LNCAP (cell line): ENCODE results near the gene SCN4A.

Experiments
- TF ChIP-seq, protein P1 (sequence below): fragments of 450-650 bp; IDR thresholded peaks from 2 replicates; pipeline ENCODE4 v1.5.1; 2017; ENCODE audit warnings: mild to moderate bottlenecking

Gene SCN4A

DNA sequence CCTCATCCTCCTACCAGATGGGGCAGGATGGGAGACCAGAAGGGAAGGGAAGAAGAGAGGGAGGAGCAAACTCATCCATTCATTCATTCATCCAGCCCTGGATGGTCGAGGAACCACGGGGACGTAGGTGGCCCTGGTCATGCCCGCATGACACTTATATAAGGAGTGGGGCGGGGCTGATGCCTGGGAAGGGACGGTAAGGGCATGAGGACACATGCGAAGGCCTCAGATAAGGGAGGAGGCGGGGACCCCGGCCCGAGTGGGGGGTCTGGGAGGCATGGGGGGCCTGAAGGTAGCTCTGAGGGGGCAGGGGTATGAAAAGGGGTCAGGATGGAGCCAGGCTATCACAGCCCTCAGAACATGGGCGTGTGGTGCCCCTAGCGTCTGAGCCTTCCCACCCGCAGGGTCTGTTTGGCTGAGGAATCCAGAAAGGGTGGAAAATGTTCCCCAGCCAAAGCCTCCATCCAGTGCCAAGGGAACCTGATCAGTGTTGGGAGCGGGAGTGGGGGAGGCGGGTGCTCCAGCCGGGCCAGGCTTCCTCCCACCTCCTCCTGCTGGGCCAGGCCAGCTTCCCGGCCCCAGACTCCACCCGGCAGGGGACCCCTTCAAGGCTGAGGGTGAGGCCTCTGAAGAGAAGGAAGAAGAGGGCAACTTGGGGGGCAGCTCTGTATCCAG is 23.0 kb downstream of the SCN4A start:
- TF ChIP-seq, protein P1, sequence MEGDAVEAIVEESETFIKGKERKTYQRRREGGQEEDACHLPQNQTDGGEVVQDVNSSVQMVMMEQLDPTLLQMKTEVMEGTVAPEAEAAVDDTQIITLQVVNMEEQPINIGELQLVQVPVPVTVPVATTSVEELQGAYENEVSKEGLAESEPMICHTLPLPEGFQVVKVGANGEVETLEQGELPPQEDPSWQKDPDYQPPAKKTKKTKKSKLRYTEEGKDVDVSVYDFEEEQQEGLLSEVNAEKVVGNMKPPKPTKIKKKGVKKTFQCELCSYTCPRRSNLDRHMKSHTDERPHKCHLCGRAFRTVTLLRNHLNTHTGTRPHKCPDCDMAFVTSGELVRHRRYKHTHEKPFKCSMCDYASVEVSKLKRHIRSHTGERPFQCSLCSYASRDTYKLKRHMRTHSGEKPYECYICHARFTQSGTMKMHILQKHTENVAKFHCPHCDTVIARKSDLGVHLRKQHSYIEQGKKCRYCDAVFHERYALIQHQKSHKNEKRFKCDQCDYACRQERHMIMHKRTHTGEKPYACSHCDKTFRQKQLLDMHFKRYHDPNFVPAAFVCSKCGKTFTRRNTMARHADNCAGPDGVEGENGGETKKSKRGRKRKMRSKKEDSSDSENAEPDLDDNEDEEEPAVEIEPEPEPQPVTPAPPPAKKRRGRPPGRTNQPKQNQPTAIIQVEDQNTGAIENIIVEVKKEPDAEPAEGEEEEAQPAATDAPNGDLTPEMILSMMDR = no peak

DNA sequence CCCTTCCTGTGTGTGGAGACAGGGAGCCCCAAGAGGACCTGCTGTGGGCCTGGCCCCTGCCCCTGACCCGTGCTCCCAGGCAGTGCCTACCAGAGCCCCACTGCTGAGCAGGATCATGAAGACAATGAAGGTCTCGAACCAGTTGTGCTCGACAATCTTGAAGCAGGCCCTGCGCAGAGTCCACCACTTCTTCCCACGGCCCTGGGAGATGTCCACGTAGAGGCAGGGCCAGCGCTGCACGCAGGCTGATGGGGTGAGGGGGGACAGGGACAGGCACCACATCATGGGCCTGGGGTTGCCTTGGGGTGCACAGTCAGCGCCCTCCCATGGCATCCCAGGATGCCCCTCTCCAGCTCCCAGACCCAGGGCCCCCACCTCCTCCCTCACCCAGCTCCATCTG is 24.2 kb downstream of the SCN4A start:
- TF ChIP-seq, protein P1 = no peak

DNA sequence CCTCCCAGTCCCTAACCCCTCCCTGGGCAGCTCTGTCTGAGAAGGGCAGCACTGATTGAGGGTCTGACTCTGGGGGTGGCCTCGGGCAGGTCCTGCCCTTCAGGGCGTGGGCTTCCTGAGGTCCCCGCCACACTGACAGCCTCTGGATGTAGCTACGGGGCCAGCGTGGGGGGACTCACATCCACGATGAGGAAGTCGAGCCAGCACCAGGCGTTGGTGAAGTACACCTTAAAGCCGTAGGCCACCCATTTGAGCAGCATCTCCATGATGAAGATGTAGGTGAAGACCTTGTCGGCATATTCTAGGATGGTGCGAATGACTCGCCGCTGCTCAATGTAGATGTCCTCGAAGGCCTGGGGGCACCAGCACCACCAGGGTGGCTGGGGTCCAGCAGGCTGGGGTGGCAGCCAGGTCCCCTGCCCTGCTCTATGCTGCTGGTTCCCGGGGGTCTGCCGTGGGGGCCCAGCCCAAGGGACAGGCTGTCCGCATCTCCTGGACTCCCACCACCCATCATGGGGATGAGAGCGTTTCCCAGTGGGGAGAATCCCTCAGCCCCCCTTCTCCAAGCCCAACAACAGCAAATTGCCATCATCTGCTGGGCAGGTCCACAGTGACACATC is 24.9 kb downstream of the SCN4A start:
- TF ChIP-seq, protein P1 = no peak

DNA sequence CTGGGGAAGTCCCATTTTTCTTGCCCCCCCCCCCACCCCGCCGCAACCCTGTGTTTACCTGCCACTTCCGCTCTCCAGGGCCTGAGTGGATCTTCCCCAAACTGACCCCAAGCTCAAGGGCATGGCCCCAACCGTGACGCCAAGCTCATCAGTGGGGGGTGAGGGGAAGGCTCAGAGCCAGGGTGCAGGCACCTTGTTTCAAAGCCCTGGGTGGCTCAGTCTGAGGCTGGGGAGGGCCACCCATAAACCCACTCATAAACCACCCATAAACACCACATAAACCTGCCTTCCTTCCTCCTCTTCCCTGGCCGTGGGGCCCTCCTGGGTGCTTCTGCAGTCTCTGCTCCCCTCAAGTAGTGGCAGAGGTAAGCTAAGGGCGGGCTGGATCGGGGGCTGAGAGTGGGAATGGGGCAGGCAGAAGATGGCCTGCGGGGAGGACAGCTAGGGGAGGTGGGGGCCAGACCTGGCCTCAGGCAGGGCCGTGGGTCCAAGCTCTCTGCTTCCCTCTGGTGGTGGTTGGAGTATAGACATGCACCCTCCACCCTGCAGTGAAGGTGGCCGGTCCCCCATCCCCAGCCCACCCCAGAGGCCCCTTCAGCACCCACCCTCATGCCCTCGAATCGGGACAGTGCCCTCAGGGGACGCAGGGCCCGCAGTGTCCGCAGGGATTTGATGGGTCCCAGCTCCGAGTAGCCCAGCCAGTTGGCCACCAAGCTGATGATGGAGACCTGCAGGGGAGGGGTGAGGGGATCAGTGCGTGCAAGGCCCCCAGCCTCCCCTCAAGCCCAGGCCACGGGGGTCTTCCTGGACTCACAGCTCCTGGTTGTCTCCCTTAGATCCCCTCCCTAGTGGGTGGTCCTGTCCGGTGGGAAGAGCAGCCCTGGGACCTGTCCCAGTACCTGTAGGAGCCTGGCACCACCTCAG is 26.0 kb downstream of the SCN4A start:
- TF ChIP-seq, protein P1 = peak; percentile 82

DNA sequence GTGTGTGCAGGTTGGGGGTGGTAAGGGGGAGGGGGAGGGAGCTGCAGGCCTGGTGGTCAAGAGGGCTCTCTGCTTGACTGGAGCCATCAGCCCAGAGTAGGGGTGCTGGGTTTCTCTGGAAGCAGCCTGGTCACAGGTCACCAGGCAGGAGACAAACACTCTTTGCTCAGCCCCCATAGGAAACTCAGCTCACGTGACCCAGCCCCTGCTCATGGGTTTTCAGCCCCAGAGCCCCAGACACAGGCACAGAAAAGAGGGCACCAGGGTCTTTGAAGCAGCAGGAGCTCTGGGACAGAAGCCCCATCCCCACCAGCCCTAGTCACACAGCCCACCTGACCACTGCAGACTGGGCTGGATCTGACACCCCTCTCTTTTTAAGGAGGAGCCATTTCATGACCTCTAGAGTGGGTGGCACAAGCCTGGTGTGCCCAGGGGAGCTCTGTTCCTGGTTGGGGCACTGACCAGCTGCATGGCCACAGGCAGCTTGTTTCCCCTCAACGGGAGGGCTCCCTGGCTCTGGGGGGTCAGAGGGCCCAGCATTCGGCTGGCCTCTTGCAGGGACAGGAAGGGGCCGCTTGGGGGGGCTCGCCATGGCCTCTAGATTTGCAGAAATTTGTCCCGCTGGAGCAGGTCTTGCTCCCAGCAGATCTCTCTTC is 26.8 kb downstream of the SCN4A start:
- TF ChIP-seq, protein P1 = no peak

DNA sequence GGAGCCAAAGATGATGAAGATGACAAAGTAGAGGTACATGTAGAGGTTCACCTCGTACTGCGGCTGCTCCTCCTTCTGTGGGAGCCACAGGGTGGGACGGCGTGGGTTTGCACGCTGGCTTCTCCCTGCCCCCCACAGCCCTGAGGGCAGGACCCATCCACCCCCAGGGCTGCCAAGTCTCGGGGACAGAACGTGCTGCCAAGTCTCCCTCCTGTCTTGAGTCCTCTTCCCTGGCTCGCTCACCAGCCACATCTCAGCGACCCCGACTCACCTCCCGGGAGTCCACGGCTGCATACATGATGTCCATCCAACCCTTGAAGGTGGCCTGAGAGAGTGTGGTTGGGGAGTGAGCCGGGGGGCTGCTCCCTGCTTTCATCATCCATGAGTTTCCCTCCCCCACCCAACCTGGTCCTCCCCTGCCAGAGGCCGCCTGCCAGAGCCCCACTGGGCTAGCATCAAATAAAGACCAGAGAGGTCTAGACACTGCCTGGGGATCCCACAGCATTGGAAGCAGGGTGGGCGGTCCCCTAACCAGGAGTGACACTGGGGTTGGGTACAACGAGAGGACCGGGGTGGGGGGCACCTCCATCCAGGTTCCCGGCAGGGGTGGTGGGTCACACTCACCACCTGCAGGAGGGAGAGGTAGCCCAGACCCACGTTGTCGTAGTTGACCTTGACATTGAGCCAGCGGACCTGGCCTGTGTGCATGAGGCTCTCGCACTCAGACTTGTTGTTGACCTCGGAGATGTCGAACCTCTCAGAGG is 27.8 kb downstream of the SCN4A start:
- TF ChIP-seq, protein P1 = no peak
